Activated naive CD4-positive, alpha-beta T cell treated with anti-CD3 and anti-CD28 coated beads, Interleukin-2, amount 50 U/mL, for 24 hours (primary cell): ENCODE data around the gene USP25.
"Not testable (repeated sequence)": the region's sequence is repeated elsewhere in the genome, so short reads cannot be mapped to it uniquely, and the experiment has no call there.

Experiments
- H3K27ac Mint-ChIP-seq: one replicate; pipeline ENCODE4 v1.8.0; 2021; ENCODE audit warnings: mild to moderate bottlenecking, mixed read lengths
- H3K27me3 Mint-ChIP-seq: one replicate; pipeline ENCODE4 v1.8.0; 2021; ENCODE audit warnings: mixed read lengths
- H3K36me3 Mint-ChIP-seq: one replicate; pipeline ENCODE4 v1.8.0; 2021; ENCODE audit warnings: mixed read lengths
- H3K4me1 Mint-ChIP-seq: one replicate; pipeline ENCODE4 v1.8.0; 2021; ENCODE audit warnings: mixed read lengths
- H3K4me3 Mint-ChIP-seq: one replicate; pipeline ENCODE4 v1.8.0; 2021; ENCODE audit warnings: mild to moderate bottlenecking, mixed read lengths
- H3K9me3 Mint-ChIP-seq: one replicate; pipeline ENCODE4 v1.8.0; 2021; ENCODE audit warnings: mixed read lengths

USP25 gene

GRCh38 chr21:15725949-15726348 lies 3.8 kb upstream of the USP25 start:
- H3K36me3 Mint-ChIP-seq, result peaks cover 4% of the 10 kb centered on the region
- no peak overlapping the region for H3K27ac Mint-ChIP-seq
- no peak overlapping the region for H3K4me3 Mint-ChIP-seq
- peaks cover 6% of the 10 kb centered on the region for H3K9me3 Mint-ChIP-seq
- H3K27me3 Mint-ChIP-seq, result no peaks in the 10 kb centered on the region
- H3K4me1 Mint-ChIP-seq, result peaks cover under 1% of the 10 kb centered on the region

GRCh38 chr21:15728046-15728445 lies 1.7 kb upstream of the USP25 start:
- H3K4me1 Mint-ChIP-seq, result peaks cover 20% of the 10 kb centered on the region
- H3K4me3 Mint-ChIP-seq, result no peak overlapping the region

GRCh38 chr21:15729346-15729673 lies 472 bp upstream of the USP25 start:
- H3K4me3 Mint-ChIP-seq, result peak overlapping the region; percentile 82
- no peaks in the 10 kb centered on the region for H3K27me3 Mint-ChIP-seq
- peak overlapping the region; percentile 66 for H3K27ac Mint-ChIP-seq
- H3K9me3 Mint-ChIP-seq, result no peaks in the 10 kb centered on the region
- H3K4me1 Mint-ChIP-seq, result peaks cover 28% of the 10 kb centered on the region
- H3K36me3 Mint-ChIP-seq, result no peaks in the 10 kb centered on the region

More at GRCh38 chr21:15728046-15728445, 1.7 kb upstream of the USP25 start:
- Mint-ChIP-seq H3K27me3 (no peaks in the 10 kb centered on the region), H3K9me3 (no peaks in the 10 kb centered on the region), H3K36me3 (no peaks in the 10 kb centered on the region), H3K27ac (no peak overlapping the region)

- Mint-ChIP-seq H3K4me1 (peaks cover 42% of the 10 kb centered on the region), H3K27ac (peak overlapping the region; percentile 97), H3K36me3 (no peaks in the 10 kb centered on the region), H3K27me3 (no peaks in the 10 kb centered on the region), H3K4me3 (peak overlapping the region; percentile 97), H3K9me3 (no peaks in the 10 kb centered on the region)
Measured at GRCh38 chr21:15730484-15731242, 881 bp downstream of the USP25 start.

GRCh38 chr21:15731243-15731613 lies 1.4 kb downstream of the USP25 start:
- Mint-ChIP-seq H3K4me3 (peak overlapping the region; percentile 97), H3K36me3 (no peaks in the 10 kb centered on the region), H3K27ac (peak overlapping the region; percentile 97), H3K9me3 (no peaks in the 10 kb centered on the region), H3K27me3 (no peaks in the 10 kb centered on the region), H3K4me1 (peaks cover 48% of the 10 kb centered on the region)

GRCh38 chr21:15732290-15732995 lies 2.7 kb downstream of the USP25 start:
- Mint-ChIP-seq H3K9me3 (no peaks in the 10 kb centered on the region), H3K4me1 (peaks cover 60% of the 10 kb centered on the region), H3K27me3 (no peaks in the 10 kb centered on the region), H3K36me3 (peaks cover 2% of the 10 kb centered on the region), H3K4me3 (peak overlapping the region; percentile 97), H3K27ac (peak overlapping the region; percentile 87)

- Mint-ChIP-seq H3K27me3 (no peaks in the 10 kb centered on the region), H3K4me1 (peaks cover 65% of the 10 kb centered on the region), H3K9me3 (no peaks in the 10 kb centered on the region), H3K27ac (peak overlapping the region; percentile 47), H3K4me3 (peak overlapping the region; percentile 97), H3K36me3 (peaks cover 3% of the 10 kb centered on the region)
Measured at GRCh38 chr21:15732996-15733329, 3.2 kb downstream of the USP25 start.

GRCh38 chr21:15735409-15735808 lies 5.6 kb downstream of the USP25 start:
- Mint-ChIP-seq H3K9me3 (no peaks in the 10 kb centered on the region), H3K36me3 (peaks cover 5% of the 10 kb centered on the region), H3K27me3 (no peaks in the 10 kb centered on the region), H3K4me1 (peaks cover 89% of the 10 kb centered on the region), H3K4me3 (peak overlapping the region; percentile 54), H3K27ac (peak overlapping the region; percentile 86)

- H3K4me1 Mint-ChIP-seq, result peaks cover 94% of the 10 kb centered on the region
- H3K27ac Mint-ChIP-seq, result peak overlapping the region; percentile 86
- H3K36me3 Mint-ChIP-seq, result not testable (repeated sequence)
Measured at GRCh38 chr21:15735931-15736330, 6.1 kb downstream of the USP25 start.

GRCh38 chr21:15738779-15739178 lies 9.0 kb downstream of the USP25 start:
- H3K27me3 Mint-ChIP-seq, H3K4me3 Mint-ChIP-seq, H3K9me3 Mint-ChIP-seq, H3K27ac Mint-ChIP-seq: not testable (repeated sequence)
- Mint-ChIP-seq H3K36me3 (peaks cover 13% of the 10 kb centered on the region), H3K4me1 (peaks cover 97% of the 10 kb centered on the region)

More at GRCh38 chr21:15735931-15736330, 6.1 kb downstream of the USP25 start:
- H3K9me3 Mint-ChIP-seq, H3K27me3 Mint-ChIP-seq: not testable (repeated sequence)
- H3K4me3 Mint-ChIP-seq, result peak overlapping the region; percentile 54

GRCh38 chr21:15740383-15740782 lies 10.6 kb downstream of the USP25 start:
- H3K4me1 Mint-ChIP-seq, result peaks cover 94% of the 10 kb centered on the region
- H3K27me3 Mint-ChIP-seq, result no peaks in the 10 kb centered on the region
- H3K27ac Mint-ChIP-seq, result no peak overlapping the region
- no peak overlapping the region for H3K4me3 Mint-ChIP-seq
- no peaks in the 10 kb centered on the region for H3K9me3 Mint-ChIP-seq
- H3K36me3 Mint-ChIP-seq, result peaks cover 13% of the 10 kb centered on the region

- no peaks in the 10 kb centered on the region for H3K9me3 Mint-ChIP-seq
- no peaks in the 10 kb centered on the region for H3K27me3 Mint-ChIP-seq
- peaks cover 92% of the 10 kb centered on the region for H3K4me1 Mint-ChIP-seq
- peaks cover 17% of the 10 kb centered on the region for H3K36me3 Mint-ChIP-seq
- no peak overlapping the region for H3K4me3 Mint-ChIP-seq
- no peak overlapping the region for H3K27ac Mint-ChIP-seq
Measured at GRCh38 chr21:15741510-15741909, 11.7 kb downstream of the USP25 start.

GRCh38 chr21:15742052-15742670 lies 12.4 kb downstream of the USP25 start:
- Mint-ChIP-seq H3K4me3 (peak overlapping the region; percentile 20), H3K9me3 (no peaks in the 10 kb centered on the region), H3K4me1 (peaks cover 92% of the 10 kb centered on the region), H3K27ac (peak overlapping the region; percentile 76), H3K36me3 (peaks cover 17% of the 10 kb centered on the region), H3K27me3 (no peaks in the 10 kb centered on the region)

- H3K27ac Mint-ChIP-seq, result no peak overlapping the region
Measured at GRCh38 chr21:15742694-15743093, 12.9 kb downstream of the USP25 start.

GRCh38 chr21:15743593-15743992 lies 13.8 kb downstream of the USP25 start:
- Mint-ChIP-seq H3K9me3 (no peaks in the 10 kb centered on the region), H3K4me3 (no peak overlapping the region), H3K27ac (no peak overlapping the region), H3K27me3 (no peaks in the 10 kb centered on the region), H3K4me1 (peaks cover 89% of the 10 kb centered on the region), H3K36me3 (peaks cover 11% of the 10 kb centered on the region)

More at GRCh38 chr21:15742694-15743093, 12.9 kb downstream of the USP25 start:
- peaks cover 15% of the 10 kb centered on the region for H3K36me3 Mint-ChIP-seq
- no peak overlapping the region for H3K4me3 Mint-ChIP-seq
- peaks cover 91% of the 10 kb centered on the region for H3K4me1 Mint-ChIP-seq
- H3K9me3 Mint-ChIP-seq, result no peaks in the 10 kb centered on the region
- H3K27me3 Mint-ChIP-seq, result no peaks in the 10 kb centered on the region

GRCh38 chr21:15744926-15745325 lies 15.1 kb downstream of the USP25 start:
- Mint-ChIP-seq H3K27ac (no peak overlapping the region), H3K4me3 (no peak overlapping the region), H3K9me3 (no peaks in the 10 kb centered on the region), H3K36me3 (peaks cover 16% of the 10 kb centered on the region), H3K27me3 (no peaks in the 10 kb centered on the region), H3K4me1 (peaks cover 89% of the 10 kb centered on the region)
